Muscle of leg (tissue), 11 donors: ENCODE data around the gene UPF3A. TPM values are rescaled to one million over a fixed set of nuclear protein-coding genes. Genes with fewer than 3 reads are reported as not detected.

Experiments
- DNase-seq: peaks from one replicate; pipeline ENCODE4 v3.0.0; 2013
- H3K27ac ChIP-seq: one replicate; pipeline ENCODE4 v1.5.1; 2013; ENCODE audit warnings: mild to moderate bottlenecking, low read length, control low read depth
- H3K27me3 ChIP-seq: one replicate; pipeline ENCODE4 v1.6.1; 2013; ENCODE audit warnings: low read length; ENCODE audit not compliant: control insufficient read depth, insufficient read depth
- H3K36me3 ChIP-seq: one replicate; pipeline ENCODE4 v1.6.1; 2013; ENCODE audit warnings: low read length; ENCODE audit not compliant: control insufficient read depth, insufficient read depth
- H3K4me1 ChIP-seq: one replicate; pipeline ENCODE4 v1.6.1; 2013; ENCODE audit warnings: low read length; ENCODE audit not compliant: control insufficient read depth, insufficient read depth
- H3K4me3 ChIP-seq: one replicate; pipeline ENCODE4 v1.5.1; 2013; ENCODE audit warnings: low read length, control low read depth
- H3K9me3 ChIP-seq: replicated peaks from 2 replicates; pipeline ENCODE4 v1.6.1; 2013; ENCODE audit warnings: low read depth, low read length; ENCODE audit not compliant: control insufficient read depth
- WGBS: methylation state at CpG from one replicate; pipeline ENCODE4 v1.1.5; 2013; ENCODE audit warnings: missing lambda C conversion rate; ENCODE audit not compliant: insufficient coverage; 5-methylcytosine and 5-hydroxymethylcytosine counted together
- polyA plus RNA-seq, 8 donors: library from polyadenylated mRNA; unstranded; fragments of 120-200 nt; gene quantifications; one replicate each; pipeline versions ENCODE4 v1.2.1 to v1.2.3, GENCODE V29; 2013; ENCODE audit warnings: inconsistent platforms in 1 of 8, low replicate concordance in 1 of 8; ENCODE audit not compliant: insufficient read length in 8 of 8, insufficient read depth in 1 of 8
- total RNA-seq: library from RNA; stranded (reverse); fragments of 120-200 nt; gene quantifications from one replicate; pipeline ENCODE4 v1.2.4, GENCODE V29; 2013

UPF3A gene
- total and polyA plus RNA-seq, 9 donors = 39.6 to 116 (median 60.8) TPM

DNA sequence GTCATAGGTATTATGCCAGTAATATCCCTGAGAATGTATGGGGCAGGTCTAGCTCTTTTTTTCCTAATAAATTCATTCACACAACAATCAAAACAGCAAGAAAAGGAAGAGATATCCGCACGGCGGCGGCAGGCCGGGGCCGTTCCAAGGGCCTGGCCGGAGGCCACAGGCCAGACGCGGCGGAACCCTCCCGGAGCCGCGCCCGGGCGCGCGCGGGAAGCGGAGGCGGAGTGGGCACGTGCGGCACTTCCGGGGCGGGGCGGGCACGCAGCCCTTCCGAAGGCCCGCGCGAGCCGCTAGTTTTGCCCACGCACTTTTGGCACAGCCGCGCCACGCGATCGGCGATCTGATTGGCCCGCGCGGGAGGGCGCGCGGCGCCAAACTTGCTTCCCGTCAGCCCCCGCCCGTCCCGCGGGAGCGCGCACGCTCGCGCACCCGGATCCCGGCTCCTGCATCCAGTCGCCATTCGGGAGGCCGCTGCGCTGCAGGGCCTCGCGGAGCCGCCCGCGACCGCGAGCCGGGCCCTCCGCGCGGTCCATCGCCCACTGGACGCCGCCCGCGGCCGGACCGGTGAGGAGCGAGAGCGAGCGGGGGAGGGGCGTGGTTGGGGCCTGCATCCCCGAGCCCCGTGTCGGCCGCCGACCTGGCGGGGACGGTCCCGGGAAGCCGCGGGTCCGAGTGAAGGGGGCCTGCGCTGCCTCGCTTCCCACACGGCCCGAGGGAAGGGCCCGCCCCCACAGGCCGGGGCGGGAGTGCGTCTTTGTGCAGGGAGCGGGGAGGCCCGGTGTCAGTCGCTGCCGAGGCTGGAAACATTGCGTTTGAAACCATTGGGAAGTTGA lies 32.9 kb downstream of the UPF3A start, which contains the start of gene CHAMP1:
Gene CHAMP1, plus strand, starts transcription at position 430 of the 839 bp plus-strand sequence. CDS start 9,340 bp downstream, outside the sequence.
- Histone ChIP-seq H3K4me3 (peak within 1 kb of the TSS; percentile 63), H3K9me3 (no peaks in the 10 kb centered on the region), H3K4me1 (peaks cover 15% of the 10 kb centered on the region), H3K36me3 (no peaks in the 10 kb centered on the region), H3K27me3 (no peaks in the 10 kb centered on the region), H3K27ac (peak within 1 kb of the TSS; percentile 94)
- WGBS = under 1% methylated on average over 105 of the region's 107 CpGs
- peak; percentile 98 for DNase-seq

DNA sequence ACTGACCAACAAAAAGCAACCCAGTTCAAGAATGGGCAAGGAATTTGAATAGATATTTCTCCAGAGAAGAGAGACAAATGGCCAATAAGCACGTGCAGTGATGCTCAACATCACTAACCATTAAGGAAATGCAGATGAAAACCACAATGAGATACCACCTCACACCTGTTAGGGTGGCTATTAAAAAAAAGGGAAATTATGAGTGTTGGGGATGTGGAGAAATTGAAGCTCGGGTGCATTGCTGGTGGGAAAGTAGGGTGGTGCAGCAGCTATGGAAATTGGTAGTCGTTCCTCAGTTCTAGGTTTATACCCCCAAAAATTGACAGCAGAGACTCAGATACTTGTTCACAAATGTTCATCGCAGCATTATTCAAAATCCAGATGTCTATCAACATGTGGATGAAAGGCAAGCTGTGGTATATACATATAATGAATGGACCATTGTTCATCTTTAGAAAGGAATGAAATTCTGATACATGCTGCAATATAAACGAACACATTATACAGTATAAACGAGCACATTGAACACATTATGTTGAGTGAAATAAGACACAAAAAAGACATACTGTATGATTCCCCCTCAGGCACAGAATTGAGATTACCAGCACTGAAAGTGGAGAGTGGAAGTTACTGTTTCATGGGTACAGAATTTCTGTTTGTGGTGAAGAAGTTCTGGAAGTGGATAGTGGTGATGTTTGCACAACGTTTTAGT lies 33.8 kb downstream of the UPF3A start:
- peaks cover 2% of the 10 kb centered on the region for H3K36me3 ChIP-seq
- H3K27me3 ChIP-seq = no peaks in the 10 kb centered on the region
- peak overlapping the region; percentile 63 for H3K4me3 ChIP-seq
- H3K4me1 ChIP-seq = peaks cover 20% of the 10 kb centered on the region
- WGBS = no CpG with 5 or more reads among the region's 7 CpGs
- no peaks in the 10 kb centered on the region for H3K9me3 ChIP-seq
- DNase-seq = no peak
- H3K27ac ChIP-seq = peak overlapping the region; percentile 94

DNA sequence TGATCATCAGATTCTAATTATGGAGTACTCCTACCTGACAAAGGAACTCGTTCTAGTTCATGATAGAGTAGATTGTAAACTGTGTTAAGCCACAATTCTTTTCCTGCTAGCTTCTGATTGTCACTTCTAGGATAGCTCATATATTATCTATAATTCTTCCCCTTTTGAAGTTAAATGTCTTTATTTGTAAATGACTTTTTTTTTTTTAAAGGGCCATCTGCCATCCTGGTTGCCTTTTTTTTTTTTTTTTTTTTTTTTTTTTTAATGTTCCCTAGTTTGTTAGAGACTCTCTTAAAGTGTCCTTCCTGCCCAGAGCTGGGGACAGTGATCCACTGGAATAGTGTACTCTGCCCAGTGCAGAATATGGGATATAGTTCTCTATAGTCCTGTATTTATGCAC lies 37.2 kb downstream of the UPF3A start:
- Histone ChIP-seq H3K9me3 (no peaks in the 10 kb centered on the region), H3K27ac (no peak overlapping the region), H3K36me3 (peaks cover 8% of the 10 kb centered on the region), H3K4me3 (no peak overlapping the region), H3K4me1 (peaks cover 17% of the 10 kb centered on the region), H3K27me3 (no peaks in the 10 kb centered on the region)
- no CpG with 5 or more reads among the region's 1 CpG for WGBS
- DNase-seq = no peak

DNA sequence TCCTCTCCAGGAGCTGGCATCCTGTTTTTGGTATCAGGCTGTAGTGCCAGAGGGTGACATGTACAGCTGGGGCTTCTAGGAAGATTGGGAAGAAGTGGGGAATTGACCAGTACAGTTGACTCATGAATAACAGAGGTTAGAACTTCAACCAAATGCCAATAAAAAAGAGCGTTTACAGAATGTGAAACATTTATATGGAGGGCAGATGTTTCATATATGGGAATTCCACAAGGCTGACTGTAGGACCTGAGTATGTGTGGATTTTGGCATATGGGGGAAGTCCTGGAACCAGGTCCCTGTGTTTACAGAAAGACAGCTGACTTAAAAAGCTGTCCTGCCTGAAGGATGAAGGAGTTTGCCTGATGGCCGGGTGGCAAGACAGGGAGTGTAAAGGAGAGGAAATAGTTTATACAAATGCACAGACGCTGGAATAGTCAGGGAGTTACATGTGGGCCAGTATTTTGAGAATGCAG lies 38.1 kb downstream of the UPF3A start:
- no peaks in the 10 kb centered on the region for H3K9me3 ChIP-seq
- peaks cover 16% of the 10 kb centered on the region for H3K36me3 ChIP-seq
- peaks cover 16% of the 10 kb centered on the region for H3K4me1 ChIP-seq
- DNase-seq = no peak
- 69% methylated on average over 2 of the region's 3 CpGs for WGBS
- no peaks in the 10 kb centered on the region for H3K27me3 ChIP-seq
- H3K4me3 ChIP-seq = no peak overlapping the region
- no peak overlapping the region for H3K27ac ChIP-seq

DNA sequence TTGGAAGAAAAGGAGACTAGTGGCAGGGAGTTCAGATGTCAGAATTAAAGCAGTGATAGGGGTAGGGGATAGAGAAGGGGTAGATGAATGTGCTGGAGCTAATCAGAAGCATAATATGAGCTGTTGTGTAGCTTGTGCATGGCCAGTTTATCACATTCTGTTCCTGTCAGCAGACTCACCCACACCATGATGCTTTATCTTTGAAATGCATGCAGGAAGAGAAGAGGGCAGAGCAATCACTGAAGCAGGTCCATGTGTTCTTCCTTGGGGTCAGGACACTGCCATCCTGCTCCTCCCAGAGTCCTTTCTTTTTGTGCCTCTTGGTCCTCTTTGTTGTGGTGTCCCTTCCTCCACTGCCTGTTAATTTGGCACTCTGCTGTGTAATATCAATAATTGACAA lies 38.7 kb downstream of the UPF3A start:
- Histone ChIP-seq H3K27me3 (no peaks in the 10 kb centered on the region), H3K4me3 (no peak overlapping the region), H3K27ac (no peak overlapping the region), H3K4me1 (peaks cover 15% of the 10 kb centered on the region), H3K9me3 (no peaks in the 10 kb centered on the region), H3K36me3 (peaks cover 22% of the 10 kb centered on the region)
- DNase-seq = no peak

DNA sequence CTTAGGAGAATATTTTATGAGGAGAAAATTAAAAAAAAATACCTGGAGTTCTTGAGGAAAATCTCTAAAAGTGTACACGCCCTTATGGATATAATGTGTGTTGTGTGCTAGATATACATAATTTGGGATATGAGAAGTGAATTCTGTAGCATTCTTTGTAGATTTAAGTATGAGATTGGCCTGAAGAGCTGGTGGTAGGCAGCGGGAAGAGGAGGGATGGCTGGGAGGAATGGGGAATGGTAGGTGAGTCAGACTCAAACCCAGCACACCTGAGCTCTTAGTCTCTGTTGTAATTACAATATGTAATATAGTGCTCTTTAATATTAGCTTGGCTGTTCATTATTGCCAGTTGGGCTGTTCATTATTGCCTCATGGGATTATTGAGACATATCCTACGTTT lies 39.9 kb downstream of the UPF3A start:
- Histone ChIP-seq H3K9me3 (no peaks in the 10 kb centered on the region), H3K27me3 (no peaks in the 10 kb centered on the region), H3K4me1 (peaks cover 8% of the 10 kb centered on the region), H3K27ac (no peak overlapping the region), H3K4me3 (no peak overlapping the region), H3K36me3 (peaks cover 31% of the 10 kb centered on the region)
- no peak for DNase-seq
- WGBS = 89% methylated on average over 1 of the region's 3 CpGs

DNA sequence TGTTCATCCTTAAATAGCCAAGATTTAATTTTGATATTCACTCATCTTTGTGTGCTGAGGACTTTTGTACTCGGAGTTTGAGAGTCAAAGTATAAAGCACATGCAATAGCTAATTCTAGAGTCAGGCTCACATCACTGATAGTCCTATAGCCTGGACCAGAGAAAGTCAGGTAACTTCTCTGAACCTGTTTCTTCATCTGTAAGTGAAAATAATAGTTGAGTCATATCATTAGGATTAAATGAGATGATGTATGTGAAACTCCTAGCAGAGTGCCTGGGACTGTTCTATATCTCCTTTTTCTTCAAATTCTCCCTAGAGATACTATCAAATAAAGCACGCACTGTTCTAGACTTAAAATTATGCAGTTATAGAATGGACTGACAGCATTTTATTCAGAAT lies 41.9 kb downstream of the UPF3A start:
- Histone ChIP-seq H3K36me3 (peaks cover 42% of the 10 kb centered on the region), H3K4me3 (no peak overlapping the region), H3K27me3 (no peaks in the 10 kb centered on the region), H3K4me1 (peaks cover 8% of the 10 kb centered on the region), H3K27ac (no peak overlapping the region), H3K9me3 (no peaks in the 10 kb centered on the region)
- no peak for DNase-seq
- WGBS = no CpG with 5 or more reads among the region's 2 CpGs

DNA sequence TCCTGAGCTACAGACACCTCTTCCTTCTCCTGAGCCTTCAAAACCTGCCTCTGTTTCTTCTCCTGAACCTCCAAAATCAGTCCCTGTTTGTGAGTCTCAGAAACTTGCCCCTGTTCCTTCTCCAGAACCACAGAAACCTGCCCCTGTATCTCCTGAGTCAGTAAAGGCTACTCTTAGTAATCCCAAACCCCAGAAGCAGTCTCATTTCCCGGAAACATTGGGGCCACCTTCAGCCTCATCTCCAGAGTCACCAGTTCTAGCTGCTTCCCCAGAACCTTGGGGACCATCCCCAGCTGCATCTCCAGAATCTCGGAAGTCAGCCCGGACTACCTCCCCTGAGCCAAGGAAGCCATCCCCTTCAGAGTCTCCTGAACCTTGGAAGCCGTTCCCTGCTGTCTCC lies 42.9 kb downstream of the UPF3A start:
- WGBS = 94% methylated on average over 4 of the region's 4 CpGs
- no peak for DNase-seq
- H3K27me3 ChIP-seq = no peaks in the 10 kb centered on the region
- H3K4me1 ChIP-seq = peaks cover 8% of the 10 kb centered on the region
- H3K4me3 ChIP-seq = no peak overlapping the region
- no peak overlapping the region for H3K27ac ChIP-seq
- peaks cover 44% of the 10 kb centered on the region for H3K36me3 ChIP-seq
- H3K9me3 ChIP-seq = no peaks in the 10 kb centered on the region

DNA sequence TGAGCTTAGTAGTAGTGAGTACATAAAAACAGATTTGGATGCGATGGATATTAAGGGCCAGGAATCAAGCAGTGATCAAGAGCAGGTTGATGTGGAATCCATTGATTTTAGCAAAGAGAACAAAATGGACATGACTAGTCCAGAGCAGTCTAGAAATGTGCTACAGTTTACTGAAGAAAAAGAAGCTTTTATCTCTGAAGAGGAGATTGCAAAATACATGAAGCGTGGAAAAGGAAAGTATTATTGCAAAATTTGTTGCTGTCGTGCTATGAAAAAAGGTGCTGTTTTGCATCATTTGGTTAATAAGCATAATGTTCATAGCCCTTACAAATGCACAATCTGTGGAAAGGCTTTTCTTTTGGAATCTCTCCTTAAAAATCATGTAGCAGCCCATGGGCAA lies 44.3 kb downstream of the UPF3A start:
- H3K36me3 ChIP-seq = peaks cover 42% of the 10 kb centered on the region
- 100% methylated on average over 1 of the region's 3 CpGs for WGBS
- no peaks in the 10 kb centered on the region for H3K9me3 ChIP-seq
- no peaks in the 10 kb centered on the region for H3K4me1 ChIP-seq
- no peak for DNase-seq
- no peak overlapping the region for H3K4me3 ChIP-seq
- H3K27ac ChIP-seq = no peak overlapping the region
- H3K27me3 ChIP-seq = no peaks in the 10 kb centered on the region

DNA sequence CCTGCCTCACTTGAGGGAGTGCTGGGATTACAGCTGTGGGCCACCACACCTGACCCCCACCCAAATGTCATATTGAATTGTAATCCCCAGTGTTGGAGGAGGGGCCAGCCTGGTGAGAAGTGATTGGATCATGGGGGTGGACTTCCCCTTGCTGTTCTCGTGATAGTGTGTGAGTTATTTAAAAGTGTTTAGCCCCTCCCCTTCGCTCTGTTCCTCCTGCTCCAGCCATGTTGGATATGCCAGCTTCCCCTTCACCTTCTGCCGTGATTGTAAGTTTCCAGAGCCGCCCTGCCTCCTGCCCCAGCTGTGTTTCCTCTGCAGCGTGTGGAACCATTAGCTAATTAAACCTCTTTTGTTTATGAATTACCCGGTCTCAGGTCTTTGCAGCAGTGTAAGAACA lies 46.6 kb downstream of the UPF3A start:
- 86% methylated on average over 3 of the region's 6 CpGs for WGBS
- H3K36me3 ChIP-seq = peaks cover 36% of the 10 kb centered on the region
- DNase-seq = no peak

More for the DNA sequence above, 46.6 kb downstream of the UPF3A start:
- no peak overlapping the region for H3K27ac ChIP-seq
- H3K9me3 ChIP-seq = no peaks in the 10 kb centered on the region
- H3K27me3 ChIP-seq = no peaks in the 10 kb centered on the region
- no peaks in the 10 kb centered on the region for H3K4me1 ChIP-seq
- no peak overlapping the region for H3K4me3 ChIP-seq
